NCI-H460 (cell line): Measurements from ENCODE around the gene RGS6. TPM values are rescaled to one million over a fixed set of nuclear protein-coding genes. Genes with fewer than 3 reads are reported as not detected.
A peak's percentile ranks its signal among the peaks of the same experiment; 100 is the strongest.

Source experiments
- DNase-seq: peaks from one replicate; pipeline ENCODE4 v3.0.0-alpha.2; 2016; ENCODE audit warnings: low read depth; ENCODE audit errors: extremely low read depth
- total RNA-seq: library from RNA; depleted of rRNA; stranded (reverse); fragments of >200 nt; shearing (Covaris generic); gene quantifications from 2 replicates; pipeline ENCODE4 v1.2.3, GENCODE V29; 2014

The RGS6 gene
- total RNA-seq, 1 experiment from 2014 or later: 0.02 TPM

DNA sequence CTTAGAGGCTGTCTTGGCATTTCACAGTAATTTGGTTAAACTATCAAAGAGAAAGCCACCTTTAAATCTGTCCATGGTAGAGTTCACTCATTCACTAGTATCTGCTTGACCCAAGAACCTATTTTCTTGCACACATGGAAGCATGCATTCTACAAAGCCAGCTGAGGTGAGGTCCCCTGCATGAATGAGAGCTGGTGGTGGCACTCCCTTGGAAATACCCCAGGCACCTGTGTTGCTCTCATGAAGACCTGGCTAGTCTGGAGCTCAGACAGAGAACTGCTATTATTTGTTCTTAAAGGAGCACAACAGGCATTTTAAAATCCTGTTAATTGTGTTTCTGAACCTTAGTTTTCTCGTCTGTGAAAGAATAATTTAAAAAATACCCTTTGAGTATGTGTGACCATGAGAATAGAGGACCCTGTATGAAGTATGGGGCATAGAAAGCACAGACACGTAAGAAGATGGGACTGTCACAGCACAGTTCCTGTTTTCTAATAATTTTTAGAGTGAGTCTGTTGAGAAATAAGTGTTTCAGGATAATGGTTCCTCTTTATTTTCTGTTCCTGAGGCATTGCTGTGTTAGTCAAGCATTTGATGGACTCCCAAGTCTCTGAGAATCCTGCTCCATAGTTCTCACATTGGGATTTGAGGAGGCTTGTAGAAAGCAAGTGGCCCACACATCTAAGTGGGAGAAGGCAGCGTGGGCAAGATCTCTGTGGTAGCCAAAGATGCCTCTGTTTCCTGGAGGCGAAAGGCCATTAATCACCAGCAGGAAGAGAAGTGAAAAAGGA, 10.9 kb downstream of the RGS6 start:
- no peak for DNase-seq

DNA sequence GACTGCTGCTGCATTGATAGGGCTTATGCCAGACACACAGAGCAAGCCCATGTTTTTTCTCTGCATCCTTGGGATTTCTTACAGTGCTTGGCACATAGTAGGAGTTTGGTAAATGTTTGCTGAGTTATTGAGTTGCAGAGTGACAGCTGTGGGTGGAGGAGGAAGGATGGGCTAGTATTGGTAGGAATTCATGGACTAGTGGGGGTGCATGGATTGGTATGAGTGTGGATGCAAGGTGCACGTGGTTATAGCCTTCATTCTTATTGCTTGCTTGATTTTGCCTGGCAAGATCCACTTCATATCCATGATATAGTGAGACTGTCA, 11.4 kb downstream of the RGS6 start:
- DNase-seq: no peak

DNA sequence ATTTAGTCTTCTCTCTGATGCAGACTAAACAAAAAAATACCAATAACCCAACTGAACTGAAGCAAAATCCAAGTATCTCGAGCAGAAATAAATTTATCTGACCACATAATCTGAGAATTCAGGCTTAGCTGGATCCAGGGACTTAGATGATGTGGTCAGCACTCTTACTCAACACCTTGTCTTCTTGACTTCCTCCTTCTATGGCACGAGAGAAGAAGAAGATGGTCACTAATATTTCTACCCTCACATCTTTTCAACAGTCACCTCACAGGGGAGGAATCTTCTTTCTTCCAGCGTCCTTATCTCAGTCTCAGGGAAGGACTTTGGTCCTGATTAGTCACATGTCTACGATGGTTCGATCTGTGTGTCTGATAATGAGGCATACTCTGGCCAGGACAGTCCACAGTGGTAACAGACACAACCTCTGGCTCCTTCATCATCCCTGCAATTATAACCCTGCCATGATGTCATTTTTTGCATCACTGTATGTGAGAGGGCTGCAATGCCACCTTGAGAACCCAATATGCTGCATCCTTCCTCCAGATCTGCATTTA, 15.8 kb downstream of the RGS6 start:
- DNase-seq: no peak

DNA sequence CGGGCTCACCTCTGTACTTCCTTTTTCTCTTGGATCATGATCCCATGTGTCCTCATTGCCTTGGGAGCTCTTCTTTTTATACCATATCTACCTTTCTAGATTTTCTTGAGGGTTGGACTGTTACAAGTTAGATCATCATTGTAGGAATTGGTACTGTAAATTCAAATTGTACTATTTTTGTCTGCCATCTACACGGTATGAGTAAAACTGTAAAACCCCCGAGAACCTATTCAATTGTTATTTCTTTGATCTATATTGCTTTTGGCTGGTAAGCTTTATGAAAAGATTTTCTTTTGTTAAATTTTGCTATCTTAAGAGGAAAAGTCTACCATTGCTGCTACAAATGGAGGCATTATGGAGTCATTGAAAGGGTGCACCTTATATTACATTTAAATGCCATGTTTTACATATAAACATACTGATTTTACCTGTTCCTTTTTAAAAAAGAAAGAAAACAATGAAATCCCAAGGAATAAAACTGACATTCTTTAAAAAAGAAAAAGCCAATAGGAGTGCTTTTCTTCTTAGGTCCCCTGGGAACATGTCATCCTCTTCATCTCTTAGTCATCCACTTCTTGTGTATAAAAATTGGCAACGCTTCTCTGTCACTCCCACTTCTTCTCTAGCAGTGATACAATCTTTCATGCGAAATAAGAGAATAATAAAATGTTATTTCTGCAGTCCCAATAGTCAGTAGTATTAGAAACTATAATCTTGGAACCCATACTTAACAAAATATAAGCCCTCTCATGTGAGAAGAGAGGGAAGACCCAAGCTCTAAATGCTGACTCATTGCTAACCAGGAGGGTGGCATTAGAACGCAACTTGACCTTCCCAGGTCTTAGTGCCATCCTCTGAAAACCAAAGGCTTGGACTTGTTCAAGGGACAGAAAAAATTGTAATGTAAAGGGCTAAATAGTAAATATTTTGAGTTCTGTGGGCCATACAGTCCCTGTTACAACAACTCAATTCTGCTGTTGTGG, 20.4 kb downstream of the RGS6 start:
- peak; percentile 42 for DNase-seq

DNA sequence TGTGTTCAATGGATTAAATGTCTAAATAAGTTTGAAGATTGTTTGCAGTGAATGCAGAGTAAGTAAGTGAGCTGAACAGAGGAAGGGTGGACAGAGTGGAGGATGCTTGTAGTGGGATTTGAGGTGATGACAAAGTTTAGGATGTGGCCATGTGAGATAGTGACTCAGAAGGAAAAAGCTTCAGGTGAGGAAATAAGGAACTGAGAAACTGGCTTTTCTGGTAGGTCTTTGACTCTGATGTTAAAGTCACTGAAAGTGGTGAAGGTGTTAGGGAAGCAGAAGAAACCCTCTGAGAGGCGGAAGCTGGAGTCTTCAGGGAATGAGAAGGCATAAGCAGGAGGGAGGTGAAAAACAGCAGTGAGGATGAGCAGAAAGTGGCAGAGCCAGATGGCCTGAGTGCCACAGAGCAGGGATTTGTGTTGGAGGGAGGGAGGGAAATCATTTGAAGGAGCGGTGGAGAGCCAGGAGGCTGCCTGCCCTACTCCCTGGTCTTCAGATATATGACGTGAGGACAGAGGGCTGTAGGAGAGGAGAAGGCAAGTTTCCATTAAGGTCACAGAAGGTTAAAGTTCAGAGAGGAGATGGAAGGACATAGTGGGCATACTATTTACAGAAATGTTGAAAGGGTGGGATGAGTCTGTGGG, 24.8 kb downstream of the RGS6 start:
- no peak for DNase-seq

DNA sequence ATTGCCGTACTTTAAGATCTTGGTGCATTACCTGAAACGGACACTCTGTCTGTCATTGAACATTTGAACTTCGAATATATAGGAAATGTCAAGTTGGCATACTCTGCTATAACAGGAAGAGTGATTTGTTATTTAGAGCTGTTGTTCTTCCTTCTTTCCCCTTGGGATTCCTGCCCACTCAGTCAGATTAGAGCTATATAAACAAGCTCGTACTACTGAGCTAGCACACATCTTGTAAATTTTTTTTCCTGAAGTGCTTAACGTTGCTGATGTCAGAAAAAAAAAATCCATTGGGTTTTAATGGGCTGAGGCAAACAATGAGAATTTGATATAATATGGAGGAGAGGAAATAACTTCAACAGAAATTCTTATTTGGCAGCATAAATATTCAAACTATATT, 26.8 kb downstream of the RGS6 start:
- no peak for DNase-seq

DNA sequence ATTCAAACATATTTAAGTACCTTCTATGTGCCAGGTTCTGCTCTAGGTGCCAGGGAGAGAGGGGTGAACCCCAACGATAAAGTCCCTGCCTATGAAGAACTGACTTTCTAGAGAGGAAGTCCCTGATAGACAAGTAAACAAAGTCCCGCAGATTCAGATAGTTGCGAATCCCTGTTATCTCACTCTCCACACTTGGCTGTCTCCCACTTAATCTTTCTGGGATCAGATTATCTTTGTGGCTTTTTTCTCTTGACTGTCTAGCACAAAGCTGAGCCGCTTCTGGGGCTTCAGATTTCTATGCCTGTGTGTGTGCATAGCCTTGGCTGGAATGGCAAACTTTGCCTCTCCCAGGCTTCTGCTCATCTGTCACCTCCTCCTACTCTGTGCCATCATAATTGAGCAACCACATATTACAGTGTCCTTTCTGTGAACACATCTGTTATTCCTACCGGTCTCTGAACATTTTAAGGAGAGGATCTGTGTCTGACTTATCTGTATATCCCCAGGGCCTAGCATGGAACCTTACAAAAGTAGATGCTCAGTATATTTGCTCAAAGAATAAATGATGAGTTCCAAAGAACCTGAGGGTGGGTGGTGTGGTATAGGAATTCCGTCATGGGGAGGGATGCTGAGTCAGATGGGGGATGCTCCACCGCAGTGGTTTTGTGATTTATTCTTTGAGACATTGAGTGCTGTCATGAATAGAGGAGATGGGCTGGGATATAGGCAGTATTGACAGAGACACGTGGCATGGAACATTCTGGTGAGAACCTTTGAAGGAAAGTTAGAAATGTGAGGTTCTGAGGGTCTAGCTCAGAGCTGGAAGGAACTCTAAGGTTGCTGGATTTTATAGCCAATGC, 28.5 kb downstream of the RGS6 start:
- DNase-seq: no peak

DNA sequence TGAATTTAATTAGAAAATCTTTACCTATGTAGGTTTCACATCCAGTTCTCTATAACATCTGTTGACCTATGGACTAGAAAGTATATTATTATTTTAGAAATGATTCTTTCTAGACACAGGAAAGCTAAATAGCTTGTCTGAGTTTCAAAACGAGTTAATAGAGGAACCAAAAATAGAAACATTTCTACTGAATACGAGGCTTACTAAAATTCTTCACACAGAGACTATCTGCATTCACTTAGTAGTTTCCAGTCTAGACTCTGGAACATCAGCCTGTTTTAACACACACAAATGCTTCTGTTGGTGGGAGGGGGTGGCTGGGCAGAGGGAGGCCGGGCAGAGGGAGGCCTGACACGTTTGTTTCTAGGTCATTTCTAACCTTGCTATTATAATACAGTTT, 29.7 kb downstream of the RGS6 start:
- no peak for DNase-seq

DNA sequence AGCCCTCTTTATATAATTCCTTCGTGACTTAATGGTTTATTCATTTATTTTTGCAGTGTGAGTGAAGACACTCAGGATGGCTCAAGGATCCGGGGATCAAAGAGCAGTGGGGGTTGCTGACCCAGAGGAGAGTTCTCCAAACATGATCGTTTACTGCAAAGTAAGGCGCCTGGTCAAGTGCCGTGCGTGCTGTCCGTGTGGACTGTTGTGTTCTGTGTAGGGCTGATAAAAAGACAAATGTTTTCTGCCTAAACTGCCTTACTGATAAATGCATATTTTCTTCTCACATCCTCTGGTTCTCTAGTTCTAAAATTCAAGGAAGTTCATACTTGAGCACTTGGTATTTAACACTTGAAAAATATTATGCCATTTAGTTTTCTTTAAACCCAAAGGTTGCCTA, 32.5 kb downstream of the RGS6 start:
- DNase-seq: no peak

DNA sequence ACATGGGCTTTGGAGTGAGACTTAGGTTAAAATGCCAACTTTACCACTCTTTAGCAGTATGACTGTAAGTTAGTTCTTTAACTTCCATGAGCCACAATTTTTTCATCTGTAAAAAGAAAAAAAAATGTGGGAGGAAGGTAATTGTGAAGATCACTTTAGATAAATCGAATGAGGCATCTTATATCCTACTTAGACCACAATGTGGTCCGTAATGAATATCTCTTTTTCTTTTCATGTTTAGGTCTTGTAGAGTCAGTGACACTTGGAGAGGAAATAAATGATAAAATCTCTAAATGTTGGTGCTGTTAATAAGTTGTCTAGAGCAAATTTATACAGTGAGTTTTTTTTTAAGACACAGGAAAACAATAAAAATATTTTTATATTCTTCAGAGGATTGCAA, 34.3 kb downstream of the RGS6 start:
- no peak for DNase-seq

DNA sequence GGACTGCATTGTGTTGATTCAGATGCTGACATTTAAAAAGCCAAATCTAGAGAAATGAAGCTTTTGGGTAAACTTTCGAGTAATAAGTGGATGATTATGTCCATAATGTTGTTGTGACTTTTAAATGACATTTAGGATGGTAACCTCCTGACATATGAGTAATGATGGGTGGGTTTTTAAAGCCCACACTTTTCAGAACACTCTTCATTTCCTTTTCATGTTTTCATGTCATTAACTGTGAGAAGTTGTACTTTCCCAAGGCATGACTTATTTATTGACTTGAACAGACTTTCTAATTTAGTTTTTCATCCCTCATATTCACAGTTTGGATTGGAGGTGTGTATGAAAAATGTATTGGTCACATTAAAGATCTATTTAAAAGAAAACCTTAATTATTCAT, 35.5 kb downstream of the RGS6 start:
- no peak for DNase-seq

DNA sequence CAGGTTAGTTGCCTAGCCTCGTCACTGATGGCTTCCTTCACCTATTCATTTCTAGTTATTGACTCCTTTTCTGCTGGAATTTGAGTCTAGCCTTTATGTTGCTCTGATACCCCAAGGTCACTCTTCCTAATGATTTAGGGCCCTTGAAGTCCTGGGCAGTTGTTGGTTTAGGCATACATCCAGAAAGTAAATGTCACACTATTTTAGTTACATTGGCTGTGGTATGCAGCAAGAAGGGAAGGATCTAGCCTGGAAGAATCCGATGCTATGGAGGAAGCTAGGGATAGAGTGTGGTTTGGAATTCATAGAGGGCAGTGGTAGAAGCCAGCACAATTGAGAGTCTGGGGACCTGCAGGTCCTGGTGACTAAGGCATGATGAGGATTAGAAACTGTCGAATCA, 38.0 kb downstream of the RGS6 start:
- DNase-seq: no peak

DNA sequence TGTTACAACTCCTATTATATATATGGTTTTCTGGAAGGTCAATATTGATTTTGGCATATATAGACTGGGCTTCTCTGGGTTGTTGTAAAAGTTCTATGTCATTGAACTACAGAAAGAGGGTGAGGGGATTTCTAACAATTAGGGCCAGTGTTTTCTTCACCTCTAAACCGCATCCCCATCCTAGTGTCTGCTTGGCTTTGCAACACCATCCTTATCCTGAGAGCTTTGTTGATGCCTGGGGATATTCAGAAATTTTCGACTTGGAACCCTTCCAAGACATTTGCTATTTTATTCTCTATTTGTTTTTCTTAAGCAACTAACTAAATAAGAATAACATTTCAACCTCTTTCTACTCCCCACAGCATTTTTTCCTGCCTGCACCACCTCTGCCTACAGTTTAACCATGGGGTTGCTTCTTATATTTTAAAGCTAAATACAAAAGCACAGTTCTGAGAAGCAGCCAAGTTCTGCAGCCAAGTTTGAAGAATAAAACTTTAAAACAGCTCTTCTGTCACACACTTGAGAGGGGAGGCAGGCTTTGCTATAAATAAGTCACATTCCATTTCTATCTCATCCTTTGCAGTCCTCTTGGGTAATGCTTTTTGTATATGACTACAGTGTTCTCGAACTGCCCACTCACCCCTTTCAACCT, 53.4 kb downstream of the RGS6 start:
- DNase-seq: no peak

DNA sequence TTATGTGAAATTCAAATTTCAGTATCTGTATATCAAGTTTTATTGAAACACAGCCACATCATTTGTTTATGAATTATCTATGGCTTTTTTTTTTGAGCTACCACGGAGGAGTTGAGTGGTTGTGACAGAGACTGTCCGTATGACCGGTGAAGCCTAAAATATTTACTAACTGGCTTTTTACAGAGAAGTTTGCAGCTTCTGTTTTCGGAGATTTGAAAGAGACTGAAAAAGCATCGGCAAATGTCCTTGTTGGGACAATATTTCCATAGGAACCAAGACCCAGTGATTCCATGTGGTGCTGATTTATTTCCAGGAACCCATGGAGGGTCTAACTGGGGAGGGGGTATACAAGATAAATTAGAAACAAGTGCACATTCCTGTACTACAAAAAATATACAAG, 56.2 kb downstream of the RGS6 start:
- no peak for DNase-seq

DNA sequence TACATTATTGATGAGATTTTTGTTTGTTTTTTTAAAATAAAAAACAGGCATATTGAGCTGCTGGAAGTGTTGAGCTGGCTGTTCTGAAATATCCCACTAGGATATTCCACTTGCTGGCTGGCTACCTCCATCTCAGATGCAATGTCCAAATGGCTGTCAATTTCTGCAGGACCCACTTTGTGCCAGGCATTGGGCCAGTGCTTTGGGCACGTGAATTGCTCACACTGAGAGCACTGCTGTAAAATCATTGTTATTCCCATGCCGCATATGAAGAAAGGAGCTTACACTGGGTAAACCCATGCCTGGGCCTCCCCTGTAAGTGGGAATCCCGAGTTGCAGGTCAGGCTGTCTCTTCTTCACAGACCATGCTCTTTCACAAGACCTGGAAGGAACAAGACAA, 56.7 kb downstream of the RGS6 start:
- DNase-seq: no peak

DNA sequence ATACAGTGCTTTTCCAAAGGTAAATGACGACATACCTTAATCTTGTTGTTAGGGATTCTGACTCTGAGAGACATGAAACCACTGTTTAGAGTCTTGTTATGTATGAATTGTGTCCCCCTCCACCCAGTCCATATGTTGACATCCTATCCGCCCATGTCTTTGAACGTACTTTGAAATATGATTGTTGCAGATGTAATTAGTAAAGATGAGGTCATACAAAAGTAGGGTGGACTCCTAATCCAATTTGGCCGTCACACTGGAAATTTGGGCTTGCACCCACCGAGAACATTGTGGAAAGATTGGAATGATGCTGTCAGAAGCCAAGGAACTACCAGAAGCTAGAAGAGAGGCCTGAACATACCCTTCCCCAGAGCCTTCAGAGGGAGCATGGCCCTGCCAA, 62.2 kb downstream of the RGS6 start:
- no peak for DNase-seq

DNA sequence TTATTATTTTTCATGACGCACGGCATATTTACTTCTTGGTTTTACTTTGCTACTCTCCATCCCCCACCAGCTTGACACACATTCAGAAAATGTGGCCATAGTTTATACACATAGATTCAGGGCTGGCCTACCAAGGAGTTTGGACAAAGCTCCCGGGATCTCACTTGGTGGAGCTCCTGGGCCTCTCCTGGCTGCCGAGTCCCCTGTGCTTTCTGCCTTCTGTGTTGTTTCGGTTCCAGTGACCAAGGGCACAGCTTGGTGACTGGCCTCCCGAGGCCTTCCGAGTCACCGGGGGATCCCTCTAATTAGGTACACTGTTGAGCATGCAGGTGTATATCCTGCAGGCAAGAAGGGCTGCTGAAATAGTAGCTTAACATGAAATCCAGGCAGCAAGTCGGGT, 63.5 kb downstream of the RGS6 start:
- DNase-seq: no peak

DNA sequence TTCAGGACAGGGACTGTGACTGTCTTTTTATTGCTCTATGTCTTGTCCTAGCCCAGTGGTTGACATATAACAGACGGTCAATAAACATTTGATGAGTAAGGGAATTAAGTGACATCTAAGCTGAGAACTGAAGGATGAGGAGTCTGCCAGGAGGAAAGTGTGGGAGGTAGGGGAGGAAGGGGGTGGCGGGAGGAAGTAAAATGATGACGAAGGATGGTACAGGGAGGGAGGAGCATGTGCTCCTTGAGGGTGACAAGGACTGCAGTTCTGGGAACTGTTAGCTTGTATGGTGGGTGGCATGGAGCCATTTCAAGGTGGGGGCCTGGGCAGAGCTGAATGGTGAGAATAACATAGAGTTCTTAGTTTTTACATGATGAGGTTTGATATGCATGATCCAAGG, 64.4 kb downstream of the RGS6 start:
- DNase-seq: no peak

DNA sequence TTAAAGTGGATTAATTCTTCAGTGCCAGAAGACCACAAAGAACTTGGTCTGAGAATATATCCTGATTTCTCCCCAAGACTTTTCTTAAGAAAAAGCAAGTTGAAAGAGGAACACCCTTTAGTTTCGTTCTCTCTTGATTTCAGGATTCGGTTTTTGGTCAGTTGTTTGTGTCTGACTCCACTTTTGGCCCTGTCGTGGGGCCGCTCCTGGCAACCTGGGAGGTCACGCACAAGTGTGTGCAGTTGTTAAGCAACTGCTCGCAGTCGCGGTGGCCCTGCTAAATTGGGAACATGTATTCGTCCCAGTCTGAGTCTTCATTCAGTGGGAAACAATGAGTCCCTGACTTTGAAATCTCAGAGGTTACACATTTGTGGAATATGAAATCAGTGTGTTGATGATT, 68.7 kb downstream of the RGS6 start:
- no peak for DNase-seq

DNA sequence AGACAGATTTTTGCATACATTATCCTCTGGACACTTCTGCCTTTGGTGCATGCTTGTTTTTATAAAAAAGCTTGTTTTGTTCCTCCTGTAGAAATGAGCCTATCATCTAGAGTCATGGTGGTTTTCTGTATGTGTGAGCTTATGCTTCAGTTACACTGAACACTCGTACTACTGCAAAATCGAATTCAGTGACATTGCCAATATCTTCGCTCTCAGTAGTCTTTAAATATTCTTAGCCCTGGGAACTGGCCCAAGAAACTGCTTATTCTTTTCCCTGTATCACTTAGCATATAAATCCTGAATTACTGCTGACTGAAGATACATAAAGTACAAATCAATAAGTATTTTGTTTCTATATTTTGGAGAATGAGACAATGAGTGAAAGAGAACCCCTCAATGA, 70.5 kb downstream of the RGS6 start:
- DNase-seq: no peak
